OCI-M2 (cell line): ENCODE data around the gene A1CF.

ENCODE experiments used
- DNase-seq: peaks from one replicate; lab custom pipeline; 2025; ENCODE audit not compliant: unreplicated experiment; lab: John Stamatoyannopoulos, UW

The A1CF gene

GRCh38 chr10:50862719-50863118 lies 22.7 kb downstream of the A1CF start:
- no peak for DNase-seq

DNA sequence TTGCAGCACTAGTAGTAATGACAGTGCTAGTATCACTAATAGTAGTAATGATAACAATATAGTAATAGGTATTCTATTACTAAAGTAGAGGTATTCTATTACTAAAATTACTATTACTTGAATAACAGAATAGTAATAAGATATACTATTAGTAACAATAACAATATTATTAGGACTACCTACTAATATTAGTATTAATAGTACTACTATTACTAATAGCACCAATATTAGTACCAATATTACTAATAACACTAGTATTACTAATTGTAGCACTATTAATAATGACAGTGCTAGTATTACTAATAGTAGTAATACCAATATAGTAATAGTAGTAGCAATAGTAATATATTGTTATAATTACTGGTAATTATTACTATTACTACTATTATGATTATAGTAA lies 24.1 kb downstream of the A1CF start:
- no peak for DNase-seq

GRCh38 chr10:50857579-50857978 lies 27.8 kb downstream of the A1CF start:
- DNase-seq = no peak

GRCh38 chr10:50855461-50855860 lies 30.0 kb downstream of the A1CF start:
- DNase-seq = no peak

GRCh38 chr10:50855015-50855414 lies 30.4 kb downstream of the A1CF start:
- no peak for DNase-seq

DNA sequence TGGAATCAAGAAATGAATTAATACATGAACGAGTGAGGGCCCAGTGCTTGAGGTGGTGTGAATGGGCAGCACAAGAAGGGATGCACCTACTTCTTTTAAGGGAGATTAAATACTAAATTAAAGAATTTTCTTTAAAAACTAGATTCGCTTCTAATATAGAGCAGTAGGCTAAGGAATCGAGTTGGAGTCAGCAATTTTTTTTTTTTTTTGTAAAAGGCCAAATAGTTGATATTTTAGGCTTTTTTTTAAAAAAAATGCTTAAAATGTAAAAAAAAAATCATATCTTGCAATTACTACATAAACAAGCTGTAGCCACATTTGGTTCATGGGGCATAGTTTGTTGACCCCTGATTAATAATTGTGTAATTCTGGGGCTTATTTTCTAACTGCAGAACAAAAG lies 31.9 kb downstream of the A1CF start:
- DNase-seq = no peak

DNA sequence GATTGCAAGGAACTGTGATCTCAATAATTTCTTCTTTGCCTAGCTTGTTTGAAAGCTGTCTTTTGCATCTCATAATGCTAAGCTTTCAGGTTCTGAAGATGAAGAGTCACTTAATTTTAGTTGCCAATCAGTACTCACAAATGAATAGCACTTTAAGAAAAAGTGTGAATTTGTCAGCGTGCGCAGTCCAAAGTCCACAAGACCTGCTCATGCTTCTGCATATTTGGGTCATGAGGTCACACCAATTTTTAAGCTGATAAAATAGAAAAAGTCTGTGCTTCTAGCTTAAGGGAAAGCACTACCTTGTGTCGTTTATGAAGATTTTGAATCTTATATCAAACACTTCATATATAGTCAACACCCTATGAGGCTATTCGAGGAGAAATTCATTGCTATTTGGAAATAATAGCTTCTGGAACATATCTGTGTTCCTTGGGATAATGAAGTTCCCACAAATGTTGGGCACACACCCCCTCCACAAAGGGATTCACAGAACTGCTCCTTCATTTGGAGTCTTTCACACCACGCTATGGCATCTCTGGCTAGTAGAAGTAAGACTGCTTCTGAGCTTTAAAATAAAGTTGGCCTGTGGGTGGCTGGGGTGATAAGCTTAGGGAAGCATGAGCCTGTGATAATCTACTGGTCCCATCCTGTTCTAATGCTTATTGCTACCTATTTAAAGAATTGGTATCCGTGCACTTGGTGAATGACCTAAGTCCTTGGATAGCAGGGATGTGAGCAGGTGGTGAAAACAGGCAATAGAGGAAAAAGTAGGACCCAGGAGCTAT lies 33.3 kb downstream of the A1CF start:
- DNase-seq = no peak

GRCh38 chr10:50850578-50851230 lies 34.7 kb downstream of the A1CF start:
- no peak for DNase-seq

- DNase-seq = no peak
Measured at GRCh38 chr10:50846753-50847152, 38.7 kb downstream of the A1CF start.

GRCh38 chr10:50837095-50837494 lies 48.3 kb downstream of the A1CF start:
- DNase-seq = no peak

- no peak for DNase-seq
Measured at GRCh38 chr10:50832171-50832751, 53.2 kb downstream of the A1CF start.

GRCh38 chr10:50830066-50830465 lies 55.4 kb downstream of the A1CF start:
- DNase-seq = no peak

- no peak for DNase-seq
Measured at GRCh38 chr10:50824782-50825181, 60.6 kb downstream of the A1CF start.

GRCh38 chr10:50823789-50824188 lies 61.6 kb downstream of the A1CF start:
- no peak for DNase-seq

DNA sequence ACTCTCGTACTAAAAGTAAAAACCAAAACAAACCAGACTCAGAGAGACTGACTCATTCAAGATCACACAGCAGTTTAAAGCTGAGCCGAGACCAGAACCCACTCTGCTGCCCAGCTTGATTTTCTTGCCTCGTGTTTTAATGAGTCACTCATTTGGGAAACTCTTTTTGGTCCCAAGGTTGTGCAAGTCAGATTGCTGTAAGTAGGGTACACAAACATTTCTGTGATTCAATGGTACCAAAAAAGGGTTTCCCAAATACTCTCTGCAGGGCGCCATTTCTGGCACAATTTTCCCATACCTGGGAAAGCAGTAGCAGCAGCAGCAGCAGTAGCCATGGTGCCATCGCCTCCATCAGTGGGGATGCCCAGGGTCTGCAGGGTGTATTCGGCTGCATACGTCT lies 75.8 kb downstream of the A1CF start:
- DNase-seq = no peak

- no peak for DNase-seq
Measured at GRCh38 chr10:50807851-50808776, 77.3 kb downstream of the A1CF start.

- DNase-seq = no peak
Measured at GRCh38 chr10:50805981-50806622, 79.3 kb downstream of the A1CF start.

- DNase-seq = no peak
Measured at GRCh38 chr10:50799595-50799994, 85.8 kb downstream of the A1CF start.

DNA sequence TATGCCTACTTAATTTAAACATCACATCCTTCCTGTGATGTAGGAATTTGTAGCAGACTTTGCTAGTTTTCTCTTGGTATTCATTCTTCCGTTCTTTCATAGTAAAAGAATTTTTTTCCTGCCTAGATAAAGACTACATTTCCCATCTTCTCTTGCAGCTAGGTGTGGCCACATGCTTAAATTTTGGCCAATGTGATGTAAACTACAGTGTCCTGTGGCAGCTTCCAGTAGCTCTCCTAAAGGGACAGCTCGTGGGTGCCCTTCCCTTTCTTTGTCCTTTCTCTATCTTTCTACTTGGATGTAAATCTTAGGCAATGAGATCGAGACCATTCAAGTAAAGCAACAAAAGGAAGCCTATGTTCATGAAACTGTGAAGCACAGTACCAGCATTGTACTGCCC lies 87.1 kb downstream of the A1CF start:
- no peak for DNase-seq

- DNase-seq = no peak
Measured at GRCh38 chr10:50796693-50797092, 88.7 kb downstream of the A1CF start.

DNA sequence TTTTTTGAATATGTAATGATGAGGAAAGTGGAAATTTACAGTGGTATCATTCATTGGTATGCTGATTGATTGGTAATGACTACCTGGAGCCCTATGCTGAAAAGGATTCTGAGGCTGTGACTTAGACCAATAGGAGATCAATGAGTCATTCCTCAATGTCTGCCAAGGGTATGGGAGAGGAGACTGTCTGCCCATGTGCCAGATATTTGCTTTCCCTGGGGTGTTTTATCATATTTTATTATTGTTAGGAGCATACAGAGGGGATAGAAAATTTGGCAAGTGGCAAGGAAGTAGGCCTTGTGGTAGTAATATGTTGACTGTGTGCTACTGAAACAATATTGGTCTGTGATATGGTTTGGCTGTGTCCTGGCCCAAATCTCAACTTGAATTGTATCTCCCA lies 90.9 kb downstream of the A1CF start:
- no peak for DNase-seq
